Activated CD8-positive, alpha-beta T cell treated with anti-CD3 and anti-CD28 coated beads, Interleukin-2, amount 10 ng/mL, durations not matched to agents 7 days and 5 days (primary cell): ENCODE data around the gene MZT2B. TPM values are rescaled to one million over a fixed set of nuclear protein-coding genes. Genes with fewer than 3 reads are reported as not detected.
"Not testable (repeated sequence)": the region's sequence is repeated elsewhere in the genome, so short reads cannot be mapped to it uniquely, and the experiment has no call there.

Experiments used
- ATAC-seq: fragments of 150-1000 bp; cut with Tn5 transposase; one replicate; pipeline ENCODE4 v1.10.0; 2021; ENCODE audit warnings: moderate library complexity
- CTCF ChIA-PET: fragments of 350-600 bp; sonication (Branson Sonifier 250); formaldehyde crosslinking; loops from one replicate; lab custom pipeline; 2021; ENCODE audit warnings: antibody characterized with exemption; lab: Charles Lee
- POLR2A ChIA-PET: fragments of 350-600 bp; sonication (Branson Sonifier 250); formaldehyde crosslinking; loops from one replicate; lab custom pipeline; 2021; ENCODE audit warnings: antibody characterized with exemption; lab: Charles Lee
- DNase-seq: peaks from one replicate; pipeline ENCODE4 v3.0.0-alpha.2; 2020
- H3K27ac Mint-ChIP-seq: one replicate; pipeline ENCODE4 v1.8.0; 2021; ENCODE audit warnings: mild to moderate bottlenecking, mixed read lengths
- H3K27me3 Mint-ChIP-seq: one replicate; pipeline ENCODE4 v1.8.0; 2021; ENCODE audit warnings: low read depth, mixed read lengths
- H3K36me3 Mint-ChIP-seq: one replicate; pipeline ENCODE4 v1.8.0; 2021; ENCODE audit warnings: low read depth, mixed read lengths
- H3K4me1 Mint-ChIP-seq: one replicate; pipeline ENCODE4 v1.8.0; 2021; ENCODE audit warnings: low read depth, mixed read lengths
- H3K4me3 Mint-ChIP-seq: one replicate; pipeline ENCODE4 v1.8.0; 2021; ENCODE audit warnings: mild to moderate bottlenecking, mixed read lengths
- H3K9me3 Mint-ChIP-seq: one replicate; pipeline ENCODE4 v1.8.0; 2022; ENCODE audit warnings: mixed read lengths; ENCODE audit not compliant: insufficient read depth
- total RNA-seq, 2 experiments: library from RNA; stranded (reverse); gene quantifications; one replicate each; pipeline ENCODE4 v1.2.3, GENCODE V29; 2021

MZT2B gene
- total RNA-seq, 2 experiments from 2014 or later, result 458 to 486 TPM

- Mint-ChIP-seq H3K27me3 (no peaks in the 10 kb centered on the region), H3K4me3 (no peak overlapping the region), H3K4me1 (peaks cover 19% of the 10 kb centered on the region), H3K36me3 (peaks cover 15% of the 10 kb centered on the region), H3K9me3 (no peaks in the 10 kb centered on the region), H3K27ac (peak overlapping the region; percentile 34)
- no peak for ATAC-seq
- POLR2A ChIA-PET, result interaction anchor here (1.2 kb wide), 1 partner anchor 1303 kb away, joined by 3 read pairs; no protein-coding TSS in a partner anchor
- no peak for DNase-seq
- CTCF ChIA-PET, result no interaction called here
Observed at GRCh38 chr2:130185896-130186295, 3.8 kb downstream of the MZT2B start.

GRCh38 chr2:130186391-130186790, 4.3 kb downstream of the MZT2B start:
- Mint-ChIP-seq H3K27me3 (no peaks in the 10 kb centered on the region), H3K36me3 (peaks cover 17% of the 10 kb centered on the region), H3K4me3 (no peak overlapping the region), H3K9me3 (no peaks in the 10 kb centered on the region), H3K4me1 (peaks cover 23% of the 10 kb centered on the region), H3K27ac (peak overlapping the region; percentile 34)
- ChIA-PET CTCF (no interaction called here), POLR2A (interaction anchor here (1.2 kb wide), 1 partner anchor 1302 kb away, joined by 3 read pairs; no protein-coding TSS in a partner anchor)
- no peak for DNase-seq
- ATAC-seq, result no peak

- ChIA-PET POLR2A (no interaction called here), CTCF (no interaction called here)
- Mint-ChIP-seq H3K4me3 (no peak overlapping the region), H3K27ac (no peak overlapping the region), H3K27me3 (no peaks in the 10 kb centered on the region), H3K9me3 (no peaks in the 10 kb centered on the region), H3K36me3 (peaks cover 19% of the 10 kb centered on the region), H3K4me1 (peaks cover 27% of the 10 kb centered on the region)
- no peak for DNase-seq
- no peak for ATAC-seq
Observed at GRCh38 chr2:130187268-130187667, 5.2 kb downstream of the MZT2B start.

- DNase-seq, H3K27ac Mint-ChIP-seq, H3K9me3 Mint-ChIP-seq, ATAC-seq, H3K27me3 Mint-ChIP-seq, CTCF ChIA-PET, H3K4me3 Mint-ChIP-seq, POLR2A ChIA-PET: not testable (repeated sequence)
- peaks cover 19% of the 10 kb centered on the region for H3K36me3 Mint-ChIP-seq
- H3K4me1 Mint-ChIP-seq, result peaks cover 30% of the 10 kb centered on the region
Observed at GRCh38 chr2:130187859-130188792, 6.1 kb downstream of the MZT2B start.

DNA sequence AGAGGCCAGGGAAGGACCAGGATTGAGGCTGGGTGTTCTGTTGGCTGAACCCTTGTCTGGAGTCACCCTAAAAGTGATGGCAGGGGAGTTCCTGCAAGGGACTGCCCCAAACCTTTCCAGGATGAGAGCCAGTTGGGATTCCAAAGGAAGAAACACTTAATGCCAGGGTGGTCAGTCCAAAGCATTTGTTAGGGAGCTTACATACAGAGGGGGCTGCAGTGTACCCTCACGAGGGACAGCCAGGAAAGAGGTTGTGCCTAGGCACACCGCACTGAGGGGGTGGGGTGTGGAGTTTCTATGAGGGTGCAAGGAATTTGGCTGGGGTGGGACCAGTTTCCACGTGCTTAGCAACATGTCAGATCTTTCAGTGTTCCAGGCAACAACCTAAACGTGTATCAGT, 6.9 kb downstream of the MZT2B start:
- DNase-seq, ATAC-seq, H3K4me3 Mint-ChIP-seq, CTCF ChIA-PET, POLR2A ChIA-PET, H3K27me3 Mint-ChIP-seq, H3K9me3 Mint-ChIP-seq, H3K27ac Mint-ChIP-seq: not testable (repeated sequence)
- Mint-ChIP-seq H3K4me1 (peaks cover 23% of the 10 kb centered on the region), H3K36me3 (peaks cover 16% of the 10 kb centered on the region)

DNA sequence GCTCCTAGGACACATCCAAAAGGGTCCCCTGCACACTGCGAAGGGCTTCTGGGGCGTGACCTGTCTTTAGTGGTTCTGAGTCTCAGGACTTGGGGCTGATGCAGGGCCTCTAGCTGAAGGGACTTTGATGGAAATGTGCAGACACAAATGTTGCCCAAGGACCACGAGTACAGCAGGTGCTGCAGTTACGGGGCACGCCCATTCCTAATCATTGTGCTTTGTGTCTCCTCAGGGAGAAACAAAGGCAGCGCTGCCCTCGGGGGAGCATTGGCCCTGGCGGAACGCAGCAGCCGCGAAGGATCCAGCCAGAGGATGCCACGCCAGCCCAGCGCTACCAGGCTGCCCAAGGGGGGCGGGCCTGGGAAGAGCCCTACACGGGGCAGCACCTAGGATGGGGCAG, 8.2 kb downstream of the MZT2B start:
- DNase-seq (no peak), ATAC-seq (no peak)
- CTCF ChIA-PET, result no interaction called here
- H3K4me3 Mint-ChIP-seq, result no peak overlapping the region
- H3K27me3 Mint-ChIP-seq, result no peaks in the 10 kb centered on the region
- POLR2A ChIA-PET, result no interaction called here
- no peak overlapping the region for H3K27ac Mint-ChIP-seq
- H3K9me3 Mint-ChIP-seq, result no peaks in the 10 kb centered on the region
- H3K4me1 Mint-ChIP-seq, result peaks cover 17% of the 10 kb centered on the region
- H3K36me3 Mint-ChIP-seq, result peaks cover 15% of the 10 kb centered on the region

- H3K4me3 Mint-ChIP-seq, CTCF ChIA-PET, POLR2A ChIA-PET, H3K9me3 Mint-ChIP-seq, H3K27me3 Mint-ChIP-seq, ATAC-seq, H3K27ac Mint-ChIP-seq, DNase-seq: not testable (repeated sequence)
- H3K4me1 Mint-ChIP-seq, result peaks cover 15% of the 10 kb centered on the region
- H3K36me3 Mint-ChIP-seq, result peaks cover 10% of the 10 kb centered on the region
Observed at GRCh38 chr2:130191319-130191718, 9.3 kb downstream of the MZT2B start.

GRCh38 chr2:130192451-130192850, 10.4 kb downstream of the MZT2B start:
- H3K36me3 Mint-ChIP-seq, ATAC-seq, H3K27me3 Mint-ChIP-seq, H3K27ac Mint-ChIP-seq, CTCF ChIA-PET, H3K4me3 Mint-ChIP-seq, DNase-seq, H3K9me3 Mint-ChIP-seq: not testable (repeated sequence)
- peaks cover 13% of the 10 kb centered on the region for H3K4me1 Mint-ChIP-seq
- POLR2A ChIA-PET, result interaction anchor here (0.6 kb wide), 1 partner anchor 22 kb away, joined by 3 read pairs; no protein-coding TSS in a partner anchor

GRCh38 chr2:130193824-130194223, 11.8 kb downstream of the MZT2B start:
- CTCF ChIA-PET, POLR2A ChIA-PET: not testable (repeated sequence)

DNA sequence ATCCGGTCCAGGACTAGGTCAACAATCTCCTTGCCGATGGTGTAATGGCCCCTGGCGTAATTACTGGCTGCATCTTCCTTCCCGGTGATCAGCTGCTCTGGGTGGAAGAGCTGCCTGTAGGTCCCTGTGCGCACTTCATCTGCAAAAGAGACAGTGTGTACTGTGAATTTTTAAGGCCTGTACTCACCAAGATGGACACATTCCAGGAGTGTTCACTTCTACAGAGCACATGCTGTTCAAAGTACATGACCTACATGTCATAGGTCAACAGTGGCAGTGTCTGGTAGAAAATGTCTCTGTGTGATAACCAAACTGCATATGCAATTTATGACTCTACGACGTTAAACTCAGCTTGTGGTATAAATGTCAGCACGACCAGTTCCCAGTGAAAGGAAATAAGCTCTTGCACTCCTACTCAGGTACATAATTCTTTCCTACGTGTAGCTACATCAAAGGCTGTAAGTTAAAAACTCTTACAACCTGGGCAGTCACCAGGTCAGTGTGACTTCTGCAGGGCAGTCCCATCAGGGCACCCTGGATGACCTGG, 13.1 kb downstream of the MZT2B start:
- H3K27ac Mint-ChIP-seq, H3K4me3 Mint-ChIP-seq, CTCF ChIA-PET, DNase-seq, H3K9me3 Mint-ChIP-seq, H3K36me3 Mint-ChIP-seq, POLR2A ChIA-PET, H3K27me3 Mint-ChIP-seq, ATAC-seq: not testable (repeated sequence)
- H3K4me1 Mint-ChIP-seq, result peaks cover 13% of the 10 kb centered on the region

More at GRCh38 chr2:130193824-130194223, 11.8 kb downstream of the MZT2B start:
- ATAC-seq, H3K27ac Mint-ChIP-seq, H3K27me3 Mint-ChIP-seq, H3K9me3 Mint-ChIP-seq, H3K4me3 Mint-ChIP-seq, H3K36me3 Mint-ChIP-seq, DNase-seq: not testable (repeated sequence)
- peaks cover 13% of the 10 kb centered on the region for H3K4me1 Mint-ChIP-seq

- H3K27ac Mint-ChIP-seq, ATAC-seq, H3K36me3 Mint-ChIP-seq, H3K4me3 Mint-ChIP-seq, CTCF ChIA-PET, POLR2A ChIA-PET, DNase-seq, H3K27me3 Mint-ChIP-seq, H3K9me3 Mint-ChIP-seq: not testable (repeated sequence)
- peaks cover 11% of the 10 kb centered on the region for H3K4me1 Mint-ChIP-seq
Observed at GRCh38 chr2:130196052-130196451, 14.0 kb downstream of the MZT2B start.

DNA sequence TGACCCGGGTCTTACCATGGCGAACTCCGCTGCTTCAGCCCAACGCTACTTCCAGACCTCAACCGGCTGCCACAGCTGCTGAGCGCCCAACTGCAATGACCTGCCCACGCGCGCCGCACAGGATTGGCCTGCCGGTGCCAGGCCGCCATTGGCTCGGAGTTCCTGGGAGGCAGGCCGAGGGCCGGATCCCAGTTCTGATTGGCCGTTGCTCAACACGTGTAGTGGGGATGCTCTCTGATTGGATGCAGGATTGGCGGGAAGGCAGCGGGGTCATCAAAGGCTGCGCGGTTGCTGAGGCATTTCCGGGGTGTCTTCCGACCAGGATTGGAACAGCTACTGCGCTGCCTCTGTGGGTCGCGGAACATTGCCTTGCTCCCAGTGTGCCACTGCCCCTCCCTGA, 16.3 kb downstream of the MZT2B start, which contains the start of gene TUBA3E:
Gene TUBA3E (minus strand): TSS at position 97 of the 400 bp plus-strand sequence. CDS start 79 bp downstream, at position 18.
- CTCF ChIA-PET, result no interaction called here
- H3K4me3 Mint-ChIP-seq, result no peak within 1 kb of the TSS
- DNase-seq (no peak), ATAC-seq (no peak)
- no peaks in the 10 kb centered on the region for H3K4me1 Mint-ChIP-seq
- no peaks in the 10 kb centered on the region for H3K9me3 Mint-ChIP-seq
- POLR2A ChIA-PET, result no interaction called here
- H3K27ac Mint-ChIP-seq, result no peak within 1 kb of the TSS
- peaks cover 2% of the 10 kb centered on the region for H3K27me3 Mint-ChIP-seq
- H3K36me3 Mint-ChIP-seq, result no peaks in the 10 kb centered on the region
